CD4-positive, alpha-beta memory T cell (primary cell): Measurements from ENCODE around the gene OR8K5. TPM values are rescaled to one million over a fixed set of nuclear protein-coding genes. Genes with fewer than 3 reads are reported as not detected.

Source experiments
- CTCF ChIA-PET: fragments of 350-600 bp; sonication (Branson Sonifier 250); formaldehyde crosslinking; loops from one replicate; lab custom pipeline; 2021; ENCODE audit warnings: inconsistent platforms; ENCODE audit not compliant: partially characterized antibody; lab: Charles Lee
- POLR2A ChIA-PET: fragments of 350-600 bp; sonication (Branson Sonifier 250); formaldehyde crosslinking; loops from one replicate; lab custom pipeline; 2021; ENCODE audit not compliant: partially characterized antibody; lab: Charles Lee
- DNase-seq, 5 donors: peaks; one replicate each; pipeline versions ENCODE4 v3.0.0 to v3.0.0-alpha.2; 2020 to 2022; ENCODE audit warnings: mixed read lengths in 1 of 5
- H3K27ac ChIP-seq: one replicate; pipeline ENCODE4 v1.7.0; 2013; ENCODE audit warnings: low read depth, low read length
- H3K27me3 ChIP-seq: 2 replicates; pipeline ENCODE4 v1.7.0; 2013; ENCODE audit warnings: mild to moderate bottlenecking, low read length, moderate library complexity; ENCODE audit not compliant: insufficient read depth
- H3K36me3 ChIP-seq: 2 replicates; pipeline ENCODE4 v1.7.0; 2013; ENCODE audit warnings: mild to moderate bottlenecking, low read length, moderate library complexity; ENCODE audit not compliant: insufficient read depth
- H3K4me1 ChIP-seq: 2 replicates; pipeline ENCODE4 v1.7.0; 2013; ENCODE audit warnings: mild to moderate bottlenecking, low read length, moderate library complexity; ENCODE audit not compliant: insufficient read depth
- H3K4me3 ChIP-seq, 2 donors: one replicate each; pipeline ENCODE4 v1.7.0; 2013; ENCODE audit warnings: low read length in 2 of 2, mild to moderate bottlenecking in 1 of 2
- H3K9me3 ChIP-seq, 2 donors: one replicate each; pipeline ENCODE4 v1.7.0; 2013; ENCODE audit warnings: low read length in 2 of 2, control low read depth in 1 of 2; ENCODE audit not compliant: control insufficient read depth in 1 of 2
- H3K27ac Mint-ChIP-seq, 7 donors: one replicate each; pipeline ENCODE4 v1.8.0; 2020 to 2021; ENCODE audit warnings: mixed read lengths in 7 of 7, mild to moderate bottlenecking in 6 of 7, inconsistent platforms in 3 of 7, moderate library complexity in 3 of 7
- H3K27me3 Mint-ChIP-seq, 2 donors: one replicate each; pipeline ENCODE4 v1.8.0; 2020 to 2021; ENCODE audit warnings: mixed read lengths in 2 of 2
- H3K36me3 Mint-ChIP-seq, 2 donors: one replicate each; pipeline ENCODE4 v1.8.0; 2020 to 2021; ENCODE audit warnings: mixed read lengths in 2 of 2, inconsistent platforms in 1 of 2, mild to moderate bottlenecking in 1 of 2
- H3K4me1 Mint-ChIP-seq, 4 donors: one replicate each; pipeline ENCODE4 v1.8.0; 2020 to 2021; ENCODE audit warnings: mixed read lengths in 4 of 4, mild to moderate bottlenecking in 1 of 4
- H3K4me3 Mint-ChIP-seq, 8 donors: one replicate each; pipeline ENCODE4 v1.8.0; 2020 to 2021; ENCODE audit warnings: mixed read lengths in 8 of 8, mild to moderate bottlenecking in 7 of 8, moderate library complexity in 6 of 8, inconsistent platforms in 3 of 8
- H3K9me3 Mint-ChIP-seq, 8 donors: one replicate each; pipeline ENCODE4 v1.8.0; 2020 to 2021; ENCODE audit warnings: mixed read lengths in 8 of 8, mild to moderate bottlenecking in 5 of 8, inconsistent platforms in 3 of 8, moderate library complexity in 1 of 8
- intact Hi-C: fragments of 100-400 bp; cut with micrococcal nuclease; formaldehyde crosslinking; loops from one replicate; pipeline ENCODE4 v1.15.1; 2023
- polyA plus RNA-seq, 2 donors: library from polyadenylated mRNA; unstranded; fragments of 300-500 nt; fragmentation: Illumina TruSeq; gene quantifications; one replicate each; pipeline ENCODE4 v1.2.3, GENCODE V29; 2021
- total RNA-seq, 2 experiments: library from RNA; stranded (reverse); gene quantifications; one replicate each; pipeline ENCODE4 v1.2.3, GENCODE V29; 2021

Gene OR8K5
- total RNA-seq (not detected), polyA plus RNA-seq (not detected)

- POLR2A ChIA-PET, result no interaction called here
- no peaks in the 10 kb centered on the region for H3K27me3 Mint-ChIP-seq
- intact Hi-C loops, result no loop called here
- H3K27ac ChIP-seq, result no peak within 1 kb of the TSS
- peaks cover 0 to 33% (median 15%) of the 10 kb centered on the region in 8 donors for H3K9me3 Mint-ChIP-seq
- H3K4me3 Mint-ChIP-seq, result no peak within 1 kb of the TSS
- no peak for DNase-seq
- no peak within 1 kb of the TSS for H3K27ac Mint-ChIP-seq
- no peaks in the 10 kb centered on the region for H3K36me3 ChIP-seq
- no peaks in the 10 kb centered on the region for H3K4me1 Mint-ChIP-seq
- H3K27me3 ChIP-seq, result no peaks in the 10 kb centered on the region
- CTCF ChIA-PET, result no interaction called here
- H3K4me1 ChIP-seq, result no peaks in the 10 kb centered on the region
- no peaks in the 10 kb centered on the region for H3K36me3 Mint-ChIP-seq
- no peak within 1 kb of the TSS for H3K4me3 ChIP-seq
- H3K9me3 ChIP-seq, result no peaks in the 10 kb centered on the region
Observed at GRCh38 chr11:56160217-56160616, at the start of gene OR8K5. TSS of gene OR8K5 (minus strand) at chr11:56160317. CDS start at chr11:56160317, 0 bp downstream.

GRCh38 chr11:56207790-56208189, 47.7 kb upstream of the OR8K5 start:
- Histone ChIP-seq H3K4me1 (no peaks in the 10 kb centered on the region), H3K9me3 (no peaks in the 10 kb centered on the region), H3K27ac (no peak overlapping the region), H3K27me3 (no peaks in the 10 kb centered on the region), H3K36me3 (no peaks in the 10 kb centered on the region), H3K4me3 (no peak overlapping the region)
- no peak overlapping the region for H3K4me3 Mint-ChIP-seq
- H3K4me1 Mint-ChIP-seq, result no peaks in the 10 kb centered on the region
- H3K9me3 Mint-ChIP-seq, result peaks cover 0 to 26% (median 13%) of the 10 kb centered on the region in 8 donors
- DNase-seq, result no peak
- POLR2A ChIA-PET, result no interaction called here
- H3K27ac Mint-ChIP-seq, result no peak overlapping the region
- intact Hi-C loops, result no loop called here
- H3K27me3 Mint-ChIP-seq, result no peaks in the 10 kb centered on the region
- no peaks in the 10 kb centered on the region for H3K36me3 Mint-ChIP-seq
- CTCF ChIA-PET, result no interaction called here

- Mint-ChIP-seq H3K4me3 (no peak overlapping the region), H3K4me1 (no peaks in the 10 kb centered on the region), H3K36me3 (no peaks in the 10 kb centered on the region), H3K27me3 (no peaks in the 10 kb centered on the region), H3K27ac (no peak overlapping the region), H3K9me3 (peaks cover 0 to 13% (median 7%) of the 10 kb centered on the region in 8 donors)
- no peak for DNase-seq
- Histone ChIP-seq H3K4me3 (no peak overlapping the region), H3K36me3 (no peaks in the 10 kb centered on the region), H3K27me3 (no peaks in the 10 kb centered on the region), H3K9me3 (no peaks in the 10 kb centered on the region), H3K4me1 (no peaks in the 10 kb centered on the region), H3K27ac (no peak overlapping the region)
- CTCF ChIA-PET, result no interaction called here
- intact Hi-C loops, result no loop called here
- POLR2A ChIA-PET, result no interaction called here
Observed at GRCh38 chr11:56197367-56197766, 37.2 kb upstream of the OR8K5 start.

- Mint-ChIP-seq H3K27me3 (no peaks in the 10 kb centered on the region), H3K4me1 (no peaks in the 10 kb centered on the region), H3K27ac (no peak overlapping the region), H3K4me3 (no peak overlapping the region), H3K36me3 (no peaks in the 10 kb centered on the region), H3K9me3 (peaks cover 0 to 12% (median 8%) of the 10 kb centered on the region in 8 donors)
- no peaks in the 10 kb centered on the region for H3K27me3 ChIP-seq
- no peak overlapping the region for H3K4me3 ChIP-seq
- H3K27ac ChIP-seq, result no peak overlapping the region
- ChIA-PET CTCF (no interaction called here), POLR2A (no interaction called here)
- H3K4me1 ChIP-seq, result no peaks in the 10 kb centered on the region
- no peak for DNase-seq
- no peaks in the 10 kb centered on the region for H3K36me3 ChIP-seq
- no peaks in the 10 kb centered on the region for H3K9me3 ChIP-seq
- intact Hi-C loops, result no loop called here
Observed at GRCh38 chr11:56196705-56197104, 36.6 kb upstream of the OR8K5 start.

GRCh38 chr11:56188602-56189001, 28.5 kb upstream of the OR8K5 start:
- H3K9me3 ChIP-seq, result no peaks in the 10 kb centered on the region
- Mint-ChIP-seq H3K27me3 (no peaks in the 10 kb centered on the region), H3K9me3 (peaks cover 0 to 17% (median 13%) of the 10 kb centered on the region in 8 donors), H3K4me1 (no peaks in the 10 kb centered on the region), H3K4me3 (no peak overlapping the region), H3K27ac (peak overlapping the region in 1 of 7 donors; percentile 24), H3K36me3 (no peaks in the 10 kb centered on the region)
- POLR2A ChIA-PET, result no interaction called here
- H3K4me3 ChIP-seq, result no peak overlapping the region
- H3K27me3 ChIP-seq, result no peaks in the 10 kb centered on the region
- H3K27ac ChIP-seq, result no peak overlapping the region
- H3K4me1 ChIP-seq, result no peaks in the 10 kb centered on the region
- intact Hi-C loops, result no loop called here
- H3K36me3 ChIP-seq, result no peaks in the 10 kb centered on the region
- DNase-seq, result no peak
- CTCF ChIA-PET, result no interaction called here

GRCh38 chr11:56183459-56183858, 23.3 kb upstream of the OR8K5 start:
- H3K27ac Mint-ChIP-seq, result no peak overlapping the region
- no peak overlapping the region for H3K4me3 Mint-ChIP-seq
- no peaks in the 10 kb centered on the region for H3K4me1 ChIP-seq

GRCh38 chr11:56176318-56176717, 16.2 kb upstream of the OR8K5 start, which contains the start of gene OR5J2:
TSS of gene OR5J2 (plus strand) at chr11:56176618. CDS start at chr11:56176618, 0 bp downstream.
- H3K4me3 Mint-ChIP-seq, result no peak within 1 kb of the TSS
- H3K4me1 Mint-ChIP-seq, result no peaks in the 10 kb centered on the region
- H3K36me3 ChIP-seq, result no peaks in the 10 kb centered on the region
- H3K4me3 ChIP-seq, result no peak within 1 kb of the TSS
- no peaks in the 10 kb centered on the region for H3K27me3 Mint-ChIP-seq
- no peak within 1 kb of the TSS for H3K27ac ChIP-seq
- H3K36me3 Mint-ChIP-seq, result no peaks in the 10 kb centered on the region
- ChIA-PET CTCF (no interaction called here), POLR2A (no interaction called here)
- H3K27ac Mint-ChIP-seq, result no peak within 1 kb of the TSS
- intact Hi-C loops, result no loop called here
- H3K27me3 ChIP-seq, result no peaks in the 10 kb centered on the region
- H3K9me3 Mint-ChIP-seq, result peaks cover 3 to 32% (median 16%) of the 10 kb centered on the region in 8 donors
- peaks cover 0 to 12% of the 10 kb centered on the region in 2 donors for H3K9me3 ChIP-seq
- no peaks in the 10 kb centered on the region for H3K4me1 ChIP-seq
- DNase-seq, result no peak

More at GRCh38 chr11:56183459-56183858, 23.3 kb upstream of the OR8K5 start:
- DNase-seq, result no peak
- Mint-ChIP-seq H3K9me3 (peaks cover 3 to 31% (median 17%) of the 10 kb centered on the region in 8 donors), H3K36me3 (no peaks in the 10 kb centered on the region), H3K27me3 (no peaks in the 10 kb centered on the region), H3K4me1 (no peaks in the 10 kb centered on the region)
- intact Hi-C loops, result no loop called here
- H3K27ac ChIP-seq, result no peak overlapping the region
- CTCF ChIA-PET, result no interaction called here
- POLR2A ChIA-PET, result no interaction called here
- H3K36me3 ChIP-seq, result no peaks in the 10 kb centered on the region
- no peaks in the 10 kb centered on the region for H3K27me3 ChIP-seq
- H3K9me3 ChIP-seq, result peaks cover 0 to 8% of the 10 kb centered on the region in 2 donors
- no peak overlapping the region for H3K4me3 ChIP-seq
